Thymus (tissue), 11 donors: ENCODE measurements around the gene CPPED1. TPM values are rescaled to one million over a fixed set of nuclear protein-coding genes. Genes with fewer than 3 reads are reported as not detected.
A peak's percentile ranks its signal among the peaks of the same experiment; 100 is the strongest.

ENCODE experiments used
- DNase-seq, 9 donors: peaks; one replicate each; pipeline ENCODE4 v3.0.0-alpha.2; 2013; ENCODE audit warnings: low spot score in 9 of 9, low read depth in 6 of 9, missing footprints in 1 of 9
- H3K27ac ChIP-seq, 2 donors: one replicate each; pipeline ENCODE4 v1.5.1; 2013; ENCODE audit warnings: control low read depth in 1 of 2, low read depth in 1 of 2, low read length in 1 of 2, mild to moderate bottlenecking in 1 of 2, moderate library complexity in 1 of 2
- H3K27me3 ChIP-seq, 2 donors: one replicate each; pipeline ENCODE4 v1.5.1; 2013; ENCODE audit warnings: low read length in 1 of 2; ENCODE audit not compliant: control insufficient read depth in 2 of 2, insufficient read depth in 1 of 2
- H3K36me3 ChIP-seq, 2 donors: one replicate each; pipeline ENCODE4 v1.5.1; 2013; ENCODE audit warnings: low read length in 1 of 2, mild to moderate bottlenecking in 1 of 2, moderate library complexity in 1 of 2; ENCODE audit not compliant: control insufficient read depth in 2 of 2, insufficient read depth in 2 of 2
- H3K4me1 ChIP-seq, 2 donors: one replicate each; pipeline ENCODE4 v1.5.1; 2013; ENCODE audit warnings: low read length in 2 of 2; ENCODE audit not compliant: control insufficient read depth in 2 of 2, insufficient read depth in 2 of 2
- H3K4me3 ChIP-seq, 2 donors: one replicate each; pipeline ENCODE4 v1.5.1; 2013; ENCODE audit warnings: low read length in 2 of 2, control low read depth in 1 of 2, mild to moderate bottlenecking in 1 of 2
- H3K9me3 ChIP-seq, 2 donors: one replicate each; pipeline ENCODE4 v1.5.1; 2013; ENCODE audit warnings: low read length in 1 of 2, mild to moderate bottlenecking in 1 of 2; ENCODE audit not compliant: control insufficient read depth in 2 of 2, insufficient read depth in 1 of 2
- WGBS: extraction: QIAGEN DNeasy Blood & Tissue Kit; methylation state at CpG from one replicate; pipeline ENCODE4 v1.1.7; 2013; 5-methylcytosine and 5-hydroxymethylcytosine counted together
- polyA plus RNA-seq: library from polyadenylated mRNA; stranded (reverse); fragments of 200-250 nt; gene quantifications from one replicate; pipeline ENCODE4 v1.2.3, GENCODE V29; 2013
- total RNA-seq: library from RNA; stranded (reverse); fragments of 120-200 nt; gene quantifications from one replicate; pipeline ENCODE4 v1.2.4, GENCODE V29; 2013
- donor health status: healthy.

Gene CPPED1
- total and polyA plus RNA-seq, 2 donors = 4.0 to 10.1 TPM

DNA sequence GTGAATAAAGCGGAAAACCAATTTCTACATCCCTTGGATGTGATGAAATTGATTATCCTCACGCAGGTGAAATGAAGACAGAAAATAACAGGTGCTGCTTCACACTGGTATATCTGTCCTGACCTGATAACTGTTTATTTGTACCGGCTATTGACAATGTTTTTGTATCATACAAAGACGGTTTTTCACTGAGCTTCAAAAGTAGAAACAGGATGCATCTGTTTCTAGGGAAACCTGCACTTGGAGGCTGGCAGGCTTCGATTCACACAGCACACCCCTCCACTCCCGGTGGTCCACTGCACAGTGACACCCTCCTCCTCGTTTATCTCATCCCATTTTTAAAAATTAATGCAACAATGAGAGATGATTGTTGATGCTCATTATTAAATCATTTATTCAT, 104.5 kb downstream of the CPPED1 start:
- peaks cover 7% of the 10 kb centered on the region in 2 donors for H3K4me1 ChIP-seq
- H3K9me3 ChIP-seq = no peaks in the 10 kb centered on the region
- peak in 1 of 9 donors; percentile 35 for DNase-seq
- no peak overlapping the region for H3K27ac ChIP-seq
- peaks cover 0 to 2% of the 10 kb centered on the region in 2 donors for H3K36me3 ChIP-seq
- no peaks in the 10 kb centered on the region for H3K27me3 ChIP-seq
- WGBS = 25% methylated on average over 7 of the region's 7 CpGs
- H3K4me3 ChIP-seq = no peak overlapping the region

- H3K27ac ChIP-seq = no peak overlapping the region
- H3K9me3 ChIP-seq = no peaks in the 10 kb centered on the region
- H3K4me3 ChIP-seq = no peak overlapping the region
- 92% methylated on average over 5 of the region's 5 CpGs for WGBS
- no peaks in the 10 kb centered on the region for H3K27me3 ChIP-seq
- no peaks in the 10 kb centered on the region for H3K36me3 ChIP-seq
- no peak for DNase-seq
- peaks cover 7% of the 10 kb centered on the region in 2 donors for H3K4me1 ChIP-seq
These were observed 106.2 kb downstream of the CPPED1 start for GRCh38 chr16:12697437-12697836.

GRCh38 chr16:12695454-12695853, 108.2 kb downstream of the CPPED1 start:
- WGBS = 98% methylated on average over 5 of the region's 5 CpGs
- no peak for DNase-seq
- H3K4me1 ChIP-seq = peaks cover 11 to 15% of the 10 kb centered on the region in 2 donors
- H3K4me3 ChIP-seq = no peak overlapping the region
- no peaks in the 10 kb centered on the region for H3K9me3 ChIP-seq
- no peak overlapping the region for H3K27ac ChIP-seq
- no peaks in the 10 kb centered on the region for H3K36me3 ChIP-seq
- no peaks in the 10 kb centered on the region for H3K27me3 ChIP-seq

- Histone ChIP-seq H3K4me1 (peaks cover 14 to 30% of the 10 kb centered on the region in 2 donors), H3K9me3 (no peaks in the 10 kb centered on the region), H3K36me3 (no peaks in the 10 kb centered on the region), H3K27me3 (no peaks in the 10 kb centered on the region), H3K27ac (peak overlapping the region in 1 of 2 donors; percentile 80), H3K4me3 (no peak overlapping the region)
- 54% methylated on average over 5 of the region's 5 CpGs for WGBS
- DNase-seq = no peak
These were observed 113.7 kb downstream of the CPPED1 start for GRCh38 chr16:12690024-12690423.

DNA sequence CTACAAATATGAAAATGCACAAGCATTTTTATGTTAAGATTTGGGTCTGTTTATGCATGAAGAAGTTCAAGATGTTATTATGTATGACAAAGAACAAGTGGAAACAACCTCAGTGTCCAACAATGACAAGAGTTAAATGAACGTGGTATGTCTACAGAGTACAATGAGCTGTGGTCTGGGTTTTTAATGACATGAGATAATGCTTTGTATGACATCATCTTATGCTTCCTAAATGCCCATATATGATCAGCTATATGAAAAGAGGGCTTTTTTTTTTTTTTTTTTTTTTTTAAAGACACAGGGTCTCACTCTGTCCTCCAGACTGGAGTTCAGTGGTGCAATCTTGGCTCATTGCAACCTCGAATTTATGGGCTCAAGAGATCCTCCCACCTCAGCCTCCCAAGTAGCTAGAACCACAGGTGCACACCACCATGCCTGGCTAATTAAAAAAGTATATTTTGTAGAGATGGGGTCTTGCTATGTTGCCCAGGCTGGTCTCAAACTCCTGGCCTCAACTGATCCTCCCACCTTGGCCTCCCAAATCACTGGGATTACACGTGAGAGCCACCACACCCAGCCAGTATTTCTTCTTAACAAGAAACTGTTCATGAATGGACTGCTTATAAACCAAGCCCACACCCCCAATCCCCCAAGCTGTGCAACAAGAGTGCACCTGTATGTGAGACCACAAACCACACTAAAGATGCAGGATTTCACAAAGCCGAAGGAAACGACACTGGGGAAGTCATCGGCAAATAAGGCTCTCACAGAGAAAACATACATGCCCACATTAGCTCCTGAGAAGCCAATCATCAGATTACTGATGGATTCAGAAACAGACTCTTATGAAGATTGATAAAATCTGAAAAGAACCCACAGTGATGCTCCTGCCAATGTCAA, 114.5 kb downstream of the CPPED1 start:
- no peaks in the 10 kb centered on the region for H3K9me3 ChIP-seq
- peak; percentile 52 to 95 (median 85) for DNase-seq
- no peak overlapping the region for H3K4me3 ChIP-seq
- H3K4me1 ChIP-seq = peaks cover 14 to 30% of the 10 kb centered on the region in 2 donors
- H3K27me3 ChIP-seq = no peaks in the 10 kb centered on the region
- H3K27ac ChIP-seq = peak overlapping the region in 1 of 2 donors; percentile 80
- WGBS = 25% methylated on average over 6 of the region's 6 CpGs
- no peaks in the 10 kb centered on the region for H3K36me3 ChIP-seq

DNA sequence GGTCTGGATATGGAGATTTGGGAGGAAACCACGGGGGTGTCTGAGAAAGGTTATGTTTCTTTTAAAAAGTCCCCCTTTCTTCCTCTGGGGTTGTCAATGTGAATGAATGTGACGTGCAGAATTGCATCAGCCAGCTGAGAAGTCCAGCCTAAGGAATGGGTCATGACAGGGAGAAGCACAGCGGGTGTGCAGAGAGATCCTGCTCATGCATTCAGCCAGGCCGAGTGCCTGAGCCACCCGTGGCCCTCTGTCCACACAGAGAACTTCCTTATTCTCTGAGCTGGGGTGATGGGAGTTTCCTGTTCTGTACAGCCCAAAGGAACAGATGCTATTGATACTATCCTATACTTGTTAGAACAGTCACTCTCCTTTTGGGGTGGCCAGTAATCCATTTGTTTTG, 117.9 kb downstream of the CPPED1 start:
- no peaks in the 10 kb centered on the region for H3K27me3 ChIP-seq
- no peaks in the 10 kb centered on the region for H3K9me3 ChIP-seq
- H3K4me1 ChIP-seq = peaks cover 12 to 26% of the 10 kb centered on the region in 2 donors
- 68% methylated on average over 5 of the region's 5 CpGs for WGBS
- H3K4me3 ChIP-seq = no peak overlapping the region
- DNase-seq = no peak
- H3K36me3 ChIP-seq = no peaks in the 10 kb centered on the region
- no peak overlapping the region for H3K27ac ChIP-seq

DNA sequence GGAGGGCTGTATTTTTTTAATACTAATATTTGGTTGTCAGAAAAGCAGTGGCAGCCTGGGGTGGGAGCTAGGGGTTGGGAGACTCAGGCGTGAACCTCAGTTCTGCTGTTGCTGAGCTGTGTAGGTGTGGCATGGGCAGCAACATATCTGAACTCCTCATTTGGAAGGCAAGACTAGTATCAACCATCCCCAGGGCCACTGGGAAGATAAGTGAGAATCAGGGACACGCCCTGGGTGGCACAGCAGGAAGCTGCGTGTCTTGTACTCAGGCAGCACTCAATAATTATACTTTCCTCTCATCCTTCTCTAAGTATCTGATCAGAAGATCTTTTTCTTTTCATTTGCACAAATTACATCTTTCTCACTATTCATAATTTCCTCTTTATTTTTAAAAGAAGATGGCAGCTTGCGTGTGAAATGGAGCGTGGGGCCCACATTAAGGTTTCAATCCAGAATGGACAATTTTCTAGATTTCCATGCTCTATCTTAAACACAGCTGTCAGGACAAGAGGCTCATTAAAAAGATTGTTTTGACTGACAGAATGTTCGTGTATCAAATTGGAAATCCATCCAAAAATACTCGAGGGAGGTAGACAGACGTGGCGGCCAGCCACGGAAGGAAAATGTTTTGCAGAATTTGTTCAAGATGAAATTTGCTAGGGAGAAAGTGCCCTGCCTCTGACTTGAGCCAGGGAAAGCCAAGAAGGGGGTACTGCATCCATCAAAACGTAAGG, 121.1 kb downstream of the CPPED1 start:
- peaks cover 0 to 2% of the 10 kb centered on the region in 2 donors for H3K4me1 ChIP-seq
- 92% methylated on average over 11 of the region's 11 CpGs for WGBS
- H3K36me3 ChIP-seq = no peaks in the 10 kb centered on the region
- H3K9me3 ChIP-seq = no peaks in the 10 kb centered on the region
- H3K27me3 ChIP-seq = no peaks in the 10 kb centered on the region
- no peak overlapping the region for H3K27ac ChIP-seq
- no peak for DNase-seq
- no peak overlapping the region for H3K4me3 ChIP-seq

GRCh38 chr16:12681653-12682052, 122.0 kb downstream of the CPPED1 start:
- Histone ChIP-seq H3K9me3 (no peaks in the 10 kb centered on the region), H3K36me3 (no peaks in the 10 kb centered on the region), H3K27ac (no peak overlapping the region), H3K4me3 (no peak overlapping the region), H3K27me3 (no peaks in the 10 kb centered on the region), H3K4me1 (peaks cover 0 to 7% of the 10 kb centered on the region in 2 donors)
- WGBS = 98% methylated on average over 7 of the region's 7 CpGs
- no peak for DNase-seq

- peaks cover 0 to 5% of the 10 kb centered on the region in 2 donors for H3K4me1 ChIP-seq
- no peaks in the 10 kb centered on the region for H3K9me3 ChIP-seq
- H3K36me3 ChIP-seq = no peaks in the 10 kb centered on the region
- no peaks in the 10 kb centered on the region for H3K27me3 ChIP-seq
- no peak for DNase-seq
- H3K27ac ChIP-seq = no peak overlapping the region
- no peak overlapping the region for H3K4me3 ChIP-seq
- 96% methylated on average over 2 of the region's 2 CpGs for WGBS
These were observed 123.2 kb downstream of the CPPED1 start for GRCh38 chr16:12680531-12680930.
